GM23248 (cell line): ENCODE measurements around the gene CENPP.

Experiments used
- EZH2 ChIP-seq: fragments of 200-600 bp; sonication (generic); IDR thresholded peaks from 2 replicates; pipeline ENCODE4 v1.6.1; 2018; ENCODE audit warnings: antibody characterized with exemption, mild to moderate bottlenecking; ENCODE audit not compliant: insufficient read depth, poor library complexity, severe bottlenecking
- EZH2phosphoT487 ChIP-seq: fragments of 200-600 bp; sonication (generic); IDR thresholded peaks from 2 replicates; pipeline ENCODE4 v1.6.1; 2018; ENCODE audit warnings: antibody characterized with exemption, moderate library complexity, mild to moderate bottlenecking, low read depth; ENCODE audit not compliant: insufficient read depth

- TF ChIP-seq EZH2phosphoT487 (no peak), EZH2 (no peak)
These were observed 310.9 kb downstream of the CENPP start for GRCh38 chr9:92636627-92637026.
